LNCAP (cell line): ENCODE data around the gene PLA2G6.

Experiments
- CTCF ChIP-seq: fragments of 450-650 bp; IDR thresholded peaks from 2 replicates; pipeline ENCODE4 v1.5.1; 2017; ENCODE audit warnings: mild to moderate bottlenecking

PLA2G6 gene

GRCh38 chr22:38181453-38182200 is at the start of gene PLA2G6:
PLA2G6 (minus strand) TSS chr22:38181830; CDS start chr22:38169426, 12,404 bp downstream.
- TF ChIP-seq CTCF: no peak

GRCh38 chr22:38230916-38231315 is 49.3 kb upstream of the PLA2G6 start:
- no peak for TF ChIP-seq CTCF

- TF ChIP-seq CTCF: peak; percentile 57
Measured at GRCh38 chr22:38230108-38230825, 48.6 kb upstream of the PLA2G6 start.

- TF ChIP-seq CTCF: no peak
Measured at GRCh38 chr22:38228873-38229740, 47.5 kb upstream of the PLA2G6 start.

- TF ChIP-seq CTCF: no peak
Measured at GRCh38 chr22:38228326-38228872, 46.8 kb upstream of the PLA2G6 start.

GRCh38 chr22:38226853-38227649 is 45.4 kb upstream of the PLA2G6 start:
- no peak for TF ChIP-seq CTCF
